ENCODE data around the gene FBXO28. TPM values are rescaled to one million over a fixed set of nuclear protein-coding genes. Genes with fewer than 3 reads are reported as not detected.

Gene FBXO28
- total RNA-seq, 4 donors from 2014 or later, result 7.0 to 31.0 (median 26.4) TPM

DNA sequence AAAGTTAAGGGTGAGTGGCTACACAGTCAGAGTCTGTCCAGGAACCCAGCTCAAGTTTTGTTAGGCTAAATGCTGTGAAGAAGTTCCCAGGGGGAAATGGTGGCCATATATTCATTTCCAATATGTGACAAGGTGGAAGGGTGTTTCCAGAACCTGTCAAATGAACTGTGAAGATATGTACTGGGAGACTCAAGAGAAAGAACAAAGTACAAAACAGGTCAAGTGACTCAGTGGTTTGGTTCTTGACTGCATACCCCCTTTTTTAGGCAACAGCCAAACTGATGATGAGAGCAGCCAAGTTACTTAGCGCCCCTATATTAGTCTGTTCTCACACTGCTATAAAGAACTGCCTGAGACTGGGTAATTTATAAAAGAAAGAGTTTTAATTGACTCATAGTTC is 18.6 kb upstream of the FBXO28 start:
- no peaks in the 10 kb centered on the region for H3K36me3 ChIP-seq
- 75 to 79% methylated on average over 1 of the region's 1 CpG for WGBS, 2 donors (ENCODE audit: low coverage in 1 of 2)
- H3K27ac ChIP-seq, result no peak overlapping the region
- TF ChIP-seq POLR2A (IDR thresholded peaks at IDR 0.05) (no peak), CTCF (IDR thresholded peaks at IDR 0.05) (no peak), EP300 (IDR thresholded peaks at IDR 0.05; ENCODE audit: low read depth) (no peak), POLR2AphosphoS5 (IDR thresholded peaks at IDR 0.05) (no peak)
- H3K27me3 ChIP-seq, result no peaks in the 10 kb centered on the region
- H3K9me3 ChIP-seq, result no peaks in the 10 kb centered on the region
- H3K4me1 ChIP-seq, result no peaks in the 10 kb centered on the region
- no peak overlapping the region for H3K4me3 ChIP-seq
- no peak for DNase-seq
- in situ Hi-C loops (cut with MboI; ENCODE audit: low pct_ligation_motif_present in 1 of 4, low pct_unique_long_range_greater_than_20kb in 1 of 4, low sequenced_read_pairs in 3 of 4), result no loop called here
- intact Hi-C loops (cut with DNase I; ENCODE audit: low total_unique reads), result no loop called here

DNA sequence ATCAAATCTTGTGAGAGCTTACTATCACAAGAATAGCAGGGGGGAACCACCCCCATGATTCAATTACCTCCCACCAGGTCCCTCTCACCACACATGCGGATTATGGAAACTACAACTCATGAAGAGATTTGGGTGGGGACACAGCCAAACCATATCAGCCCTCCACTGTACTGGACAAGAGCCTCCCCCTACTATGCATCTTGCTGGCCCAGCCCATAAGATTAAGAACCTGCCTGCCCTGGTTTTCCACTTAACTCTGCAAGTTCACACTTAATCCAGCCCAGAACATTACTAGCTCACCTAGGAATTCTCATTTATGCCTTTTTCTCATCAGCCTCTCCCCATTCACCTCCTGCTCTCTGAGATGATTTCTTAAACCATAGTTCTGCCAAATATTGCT is 18.0 kb upstream of the FBXO28 start:
- Histone ChIP-seq H3K4me1 (no peaks in the 10 kb centered on the region), H3K27ac (no peak overlapping the region), H3K9me3 (no peaks in the 10 kb centered on the region), H3K36me3 (no peaks in the 10 kb centered on the region), H3K4me3 (no peak overlapping the region), H3K27me3 (no peaks in the 10 kb centered on the region)
- intact Hi-C loops (cut with DNase I; ENCODE audit: low total_unique reads), result no loop called here
- no peak for TF ChIP-seq POLR2AphosphoS5 (IDR thresholded peaks at IDR 0.05)
- TF ChIP-seq POLR2A (IDR thresholded peaks at IDR 0.05), result no peak
- no peak for TF ChIP-seq EP300 (IDR thresholded peaks at IDR 0.05; ENCODE audit: low read depth)
- no peak for TF ChIP-seq CTCF (IDR thresholded peaks at IDR 0.05)
- DNase-seq, result no peak
- 86% methylated on average over 1 of the region's 1 CpG; no CpG with 5 or more reads in 1 of the 2 donors for WGBS, 2 donors (ENCODE audit: low coverage in 1 of 2)
- in situ Hi-C loops (cut with MboI; ENCODE audit: low pct_ligation_motif_present in 1 of 4, low pct_unique_long_range_greater_than_20kb in 1 of 4, low sequenced_read_pairs in 3 of 4), result no loop called here

GRCh38 chr1:224096773-224097172 is 17.1 kb upstream of the FBXO28 start:
- in situ Hi-C loops (cut with MboI; ENCODE audit: low pct_ligation_motif_present in 1 of 4, low pct_unique_long_range_greater_than_20kb in 1 of 4, low sequenced_read_pairs in 3 of 4) (no loop called here), intact Hi-C loops (cut with DNase I; ENCODE audit: low total_unique reads) (no loop called here)
- Histone ChIP-seq H3K4me1 (no peaks in the 10 kb centered on the region), H3K4me3 (no peak overlapping the region), H3K27me3 (no peaks in the 10 kb centered on the region), H3K36me3 (no peaks in the 10 kb centered on the region), H3K27ac (no peak overlapping the region), H3K9me3 (no peaks in the 10 kb centered on the region)
- WGBS, 2 donors (ENCODE audit: low coverage in 1 of 2), result 100% methylated on average over 1 of the region's 1 CpG
- no peak for DNase-seq
- TF ChIP-seq POLR2AphosphoS5 (IDR thresholded peaks at IDR 0.05), result no peak
- no peak for TF ChIP-seq POLR2A (IDR thresholded peaks at IDR 0.05)
- no peak for TF ChIP-seq CTCF (IDR thresholded peaks at IDR 0.05)
- TF ChIP-seq EP300 (IDR thresholded peaks at IDR 0.05; ENCODE audit: low read depth), result no peak

DNA sequence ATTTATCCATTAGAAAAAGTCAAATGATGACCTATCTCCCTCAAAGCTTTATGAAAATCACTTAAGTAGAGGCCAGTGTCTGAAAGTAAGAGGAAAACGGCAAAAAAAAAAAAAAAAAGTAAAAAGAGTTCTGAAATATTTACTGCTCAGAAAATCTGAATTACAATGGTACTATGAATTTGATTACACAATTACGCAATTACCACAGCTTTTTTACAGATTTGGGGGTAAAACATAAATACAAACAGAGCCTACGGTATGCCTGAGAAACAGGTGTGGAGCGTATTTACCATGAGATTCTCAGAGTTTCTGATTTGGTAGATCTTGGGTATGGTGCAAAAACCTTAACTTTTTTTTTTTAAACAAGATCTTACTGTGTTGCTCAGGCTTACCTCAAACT is 15.9 kb upstream of the FBXO28 start:
- no peaks in the 10 kb centered on the region for H3K36me3 ChIP-seq
- H3K4me3 ChIP-seq, result no peak overlapping the region
- intact Hi-C loops (cut with DNase I; ENCODE audit: low total_unique reads), result no loop called here
- WGBS, 2 donors (ENCODE audit: low coverage in 1 of 2), result 89 to 97% methylated on average over 2 to 4 of the region's 4 CpGs
- H3K27ac ChIP-seq, result no peak overlapping the region
- H3K4me1 ChIP-seq, result no peaks in the 10 kb centered on the region
- in situ Hi-C loops (cut with MboI; ENCODE audit: low pct_ligation_motif_present in 1 of 4, low pct_unique_long_range_greater_than_20kb in 1 of 4, low sequenced_read_pairs in 3 of 4), result no loop called here
- no peaks in the 10 kb centered on the region for H3K27me3 ChIP-seq
- no peak for TF ChIP-seq POLR2A (IDR thresholded peaks at IDR 0.05)
- no peak for TF ChIP-seq CTCF (IDR thresholded peaks at IDR 0.05)
- no peak for TF ChIP-seq POLR2AphosphoS5 (IDR thresholded peaks at IDR 0.05)
- TF ChIP-seq EP300 (IDR thresholded peaks at IDR 0.05; ENCODE audit: low read depth), result no peak
- H3K9me3 ChIP-seq, result no peaks in the 10 kb centered on the region
- no peak for DNase-seq

Data from transverse colon (tissue), 4 donors.